HEK293 (cell line): ENCODE data around the gene COL24A1.

Source experiments
- CTCF ChIA-PET: fragments of 350-600 bp; formaldehyde crosslinking; extraction: SDS; loops from one replicate; lab custom pipeline; 2021; ENCODE audit warnings: antibody characterized with exemption; lab: Yijun Ruan, JAX
- POLR2A ChIA-PET: fragments of 300-600 bp; formaldehyde crosslinking; extraction: SDS; loops from one replicate; lab custom pipeline; 2020; ENCODE audit warnings: antibody characterized with exemption, inconsistent platforms; lab: Yijun Ruan, JAX
- H3K27ac ChIP-seq: fragments of 200-500 bp; sonication (Bioruptor generic); 2 replicates; pipeline ENCODE4 v1.5.1; 2014; ENCODE audit warnings: low read depth, low read length, control low read depth, inconsistent platforms; ENCODE audit errors: extremely low read depth
- H3K36me3 ChIP-seq, 2 experiments: fragments of 200-500 bp in 1 of 2; sonication (Bioruptor generic) in 1 of 2; 1 replicate in 1 of 2; 2 replicates in 1 of 2; pipeline ENCODE4 v1.5.1; 2014 to 2017; ENCODE audit warnings: inconsistent platforms in 2 of 2, low read length in 2 of 2; ENCODE audit not compliant: control insufficient read depth in 2 of 2, insufficient read depth in 1 of 2
- H3K4me1 ChIP-seq: fragments of 200-500 bp; sonication (Bioruptor generic); 2 replicates; pipeline ENCODE4 v1.5.1; 2014; ENCODE audit warnings: mild to moderate bottlenecking, low read length, inconsistent platforms; ENCODE audit not compliant: control insufficient read depth, insufficient read depth
- H3K4me3 ChIP-seq: 2 replicates; pipeline ENCODE4 v1.5.1; 2011; ENCODE audit warnings: low read depth, mild to moderate bottlenecking, control low read depth, low read length, moderate library complexity
- H3K9me3 ChIP-seq: fragments of 200-500 bp; sonication (Bioruptor generic); 2 replicates; pipeline ENCODE4 v1.5.1; 2014; ENCODE audit warnings: low read depth, low read length, inconsistent platforms; ENCODE audit not compliant: control insufficient read depth, insufficient read depth
- PBX3 ChIP-seq: sonication (generic); formaldehyde crosslinking; IDR thresholded peaks from 2 replicates; pipeline ENCODE4 v1.8.1; 2022; ENCODE audit warnings: mild to moderate bottlenecking, moderate library complexity, missing genetic modification reagents
- REPIN1 ChIP-seq: fragments of 450-650 bp; formaldehyde crosslinking; IDR thresholded peaks from 2 replicates; pipeline ENCODE4 v1.5.1; 2017; ENCODE audit warnings: missing biosample characterization, missing genetic modification characterization, low read depth
- ZBTB7A ChIP-seq: fragments of 450-650 bp; formaldehyde crosslinking; IDR thresholded peaks from 2 replicates; pipeline ENCODE4 v1.5.1; 2016; ENCODE audit warnings: low read depth, missing biosample characterization, missing genetic modification characterization
- ZIC2 ChIP-seq: fragments of 450-650 bp; formaldehyde crosslinking; IDR thresholded peaks from 2 replicates; pipeline ENCODE4 v1.5.1; 2016; ENCODE audit warnings: missing biosample characterization, missing genetic modification characterization
- ZNF140 ChIP-seq: fragments of 450-650 bp; formaldehyde crosslinking; IDR thresholded peaks from 2 replicates; pipeline ENCODE4 v1.5.1; 2016; ENCODE audit warnings: missing biosample characterization, missing genetic modification characterization
- ZNF169 ChIP-seq: fragments of 450-650 bp; formaldehyde crosslinking; IDR thresholded peaks from 2 replicates; pipeline ENCODE4 v1.5.1; 2016; ENCODE audit warnings: missing biosample characterization, missing genetic modification characterization
- ZNF211 ChIP-seq: fragments of 450-650 bp; formaldehyde crosslinking; IDR thresholded peaks from 2 replicates; pipeline ENCODE4 v1.5.1; 2016; ENCODE audit warnings: low read depth, missing biosample characterization, missing genetic modification characterization
- ZNF24 ChIP-seq: fragments of 450-650 bp; formaldehyde crosslinking; IDR thresholded peaks from 2 replicates; pipeline ENCODE4 v1.5.1; 2016; ENCODE audit warnings: missing biosample characterization, missing genetic modification characterization
- ZNF280D ChIP-seq: fragments of 450-650 bp; formaldehyde crosslinking; IDR thresholded peaks from 2 replicates; pipeline ENCODE4 v1.5.1; 2016; ENCODE audit warnings: missing biosample characterization, missing genetic modification characterization
- ZNF324 ChIP-seq: fragments of 450-650 bp; formaldehyde crosslinking; IDR thresholded peaks from 2 replicates; pipeline ENCODE4 v1.5.1; 2016; ENCODE audit warnings: missing biosample characterization, missing genetic modification characterization
- ZNF354C ChIP-seq: fragments of 450-650 bp; formaldehyde crosslinking; IDR thresholded peaks from 2 replicates; pipeline ENCODE4 v1.5.1; 2016; ENCODE audit warnings: missing biosample characterization, missing genetic modification characterization, low read depth, borderline replicate concordance
- ZNF549 ChIP-seq: fragments of 450-650 bp; IDR thresholded peaks from 2 replicates; pipeline ENCODE4 v1.5.1; 2018; ENCODE audit warnings: missing biosample characterization, missing genetic modification characterization, mild to moderate bottlenecking, inconsistent platforms, moderate library complexity
- ZNF560 ChIP-seq: fragments of 450-650 bp; formaldehyde crosslinking; IDR thresholded peaks from 2 replicates; pipeline ENCODE4 v1.5.1; 2017; ENCODE audit warnings: missing biosample characterization, missing genetic modification characterization, borderline replicate concordance
- ZNF600 ChIP-seq: fragments of 450-650 bp; formaldehyde crosslinking; IDR thresholded peaks from 2 replicates; pipeline ENCODE4 v1.5.1; 2016; ENCODE audit warnings: missing biosample characterization, missing genetic modification characterization
- ZNF639 ChIP-seq: fragments of 450-650 bp; formaldehyde crosslinking; IDR thresholded peaks from 2 replicates; pipeline ENCODE4 v1.5.1; 2016; ENCODE audit warnings: missing biosample characterization, missing genetic modification characterization
- ZNF701 ChIP-seq: fragments of 450-650 bp; formaldehyde crosslinking; IDR thresholded peaks from 2 replicates; pipeline ENCODE4 v1.5.1; 2016; ENCODE audit warnings: missing biosample characterization, missing genetic modification characterization
- ZNF76 ChIP-seq: fragments of 450-650 bp; formaldehyde crosslinking; IDR thresholded peaks from 2 replicates; pipeline ENCODE4; 2016; ENCODE audit warnings: low read depth, missing biosample characterization, missing genetic modification characterization, borderline replicate concordance
- ZNF768 ChIP-seq: fragments of 450-650 bp; formaldehyde crosslinking; IDR thresholded peaks from 2 replicates; pipeline ENCODE4 v1.5.1; 2018; ENCODE audit warnings: missing biosample characterization, mild to moderate bottlenecking, missing genetic modification characterization
- ZNF785 ChIP-seq: fragments of 450-650 bp; formaldehyde crosslinking; IDR thresholded peaks from 2 replicates; pipeline ENCODE4 v1.5.1; 2016; ENCODE audit warnings: missing biosample characterization, missing genetic modification characterization
- ZSCAN18 ChIP-seq: fragments of 450-650 bp; formaldehyde crosslinking; IDR thresholded peaks from 2 replicates; pipeline ENCODE4 v1.5.1; 2016; ENCODE audit warnings: missing biosample characterization, missing genetic modification characterization
- ZXDB ChIP-seq: fragments of 450-650 bp; formaldehyde crosslinking; IDR thresholded peaks from 2 replicates; pipeline ENCODE4 v1.5.1; 2016; ENCODE audit warnings: missing biosample characterization, missing genetic modification characterization

COL24A1 gene

GRCh38 chr1:86195281-86195680 lies 38.7 kb upstream of the COL24A1 start:
- no peaks in the 10 kb centered on the region for H3K4me1 ChIP-seq
- H3K27ac ChIP-seq = no peak overlapping the region
- ChIA-PET CTCF (interaction anchor here (1.5 kb wide), 1 partner anchor 10 kb away, joined by 3 read pairs; no protein-coding TSS in a partner anchor), POLR2A (no interaction called here)
- no peak overlapping the region for H3K4me3 ChIP-seq
- TF ChIP-seq ZNF354C (tag by site-specific recombination) (no peak), ZNF140 (tag by site-specific recombination) (no peak), PBX3 (no peak), ZNF76 (no peak), ZNF169 (tag by site-specific recombination) (no peak)
- H3K9me3 ChIP-seq = no peaks in the 10 kb centered on the region
- no peaks in the 10 kb centered on the region for H3K36me3 ChIP-seq

GRCh38 chr1:86194491-86195034 lies 38.0 kb upstream of the COL24A1 start:
- POLR2A ChIA-PET = no interaction called here
- Histone ChIP-seq H3K4me1 (no peaks in the 10 kb centered on the region), H3K27ac (no peak overlapping the region), H3K4me3 (no peak overlapping the region), H3K9me3 (no peaks in the 10 kb centered on the region), H3K36me3 (no peaks in the 10 kb centered on the region)
- TF ChIP-seq ZXDB (tag by site-specific recombination) (no peak), ZSCAN18 (tag by site-specific recombination) (no peak), ZNF560 (tag by site-specific recombination) (no peak), ZNF211 (tag by site-specific recombination) (no peak), REPIN1 (tag by site-specific recombination) (no peak), ZNF785 (tag by site-specific recombination) (no peak), ZNF24 (tag by site-specific recombination) (no peak), ZNF701 (tag by site-specific recombination) (no peak), ZNF768 (tag by site-specific recombination) (no peak), ZNF324 (tag by site-specific recombination) (no peak)
- CTCF ChIA-PET = interaction anchor here (0.6 to 1.5 kb wide), 2 partner anchors 9 to 48 kb away, joined by 3 read pairs; no protein-coding TSS in a partner anchor

GRCh38 chr1:86192417-86192816 lies 35.8 kb upstream of the COL24A1 start:
- Histone ChIP-seq H3K27ac (no peak overlapping the region), H3K36me3 (no peaks in the 10 kb centered on the region), H3K4me1 (no peaks in the 10 kb centered on the region), H3K9me3 (no peaks in the 10 kb centered on the region), H3K4me3 (no peak overlapping the region)
- ChIA-PET POLR2A (no interaction called here), CTCF (no interaction called here)
- no peak for TF ChIP-seq ZIC2

GRCh38 chr1:86191958-86192357 lies 35.4 kb upstream of the COL24A1 start:
- POLR2A ChIA-PET = no interaction called here
- no peaks in the 10 kb centered on the region for H3K4me1 ChIP-seq
- no peaks in the 10 kb centered on the region for H3K9me3 ChIP-seq
- CTCF ChIA-PET = no interaction called here
- no peaks in the 10 kb centered on the region for H3K36me3 ChIP-seq
- no peak overlapping the region for H3K27ac ChIP-seq
- H3K4me3 ChIP-seq = no peak overlapping the region
- TF ChIP-seq ZNF639 (tag by site-specific recombination) (no peak), ZNF600 (tag by site-specific recombination) (no peak), ZNF549 (no peak), ZBTB7A (tag by site-specific recombination) (no peak), ZNF280D (tag by site-specific recombination) (no peak), ZSCAN18 (tag by site-specific recombination) (no peak)
